PFSK-1 (cell line): ENCODE results near the gene GABBR2.

Experiments
- SIN3A ChIP-seq: IDR thresholded peaks from 2 replicates; pipeline ENCODE4 v1.6.1; 2012; ENCODE audit warnings: mild to moderate bottlenecking, low read length, moderate library complexity, borderline replicate concordance; ENCODE audit not compliant: insufficient read depth
- TF ChIP-seq, protein P1 (sequence below), 2 experiments: IDR thresholded peaks; 2 replicates each; pipeline versions ENCODE4 v1.6.1 to v1.8.0; 2011 to 2012; ENCODE audit warnings: low read depth in 2 of 2, low read length in 2 of 2, control low read depth in 1 of 2, inconsistent platforms in 1 of 2, mild to moderate bottlenecking in 1 of 2, moderate library complexity in 1 of 2; ENCODE audit not compliant: insufficient read depth in 1 of 2

DNA sequence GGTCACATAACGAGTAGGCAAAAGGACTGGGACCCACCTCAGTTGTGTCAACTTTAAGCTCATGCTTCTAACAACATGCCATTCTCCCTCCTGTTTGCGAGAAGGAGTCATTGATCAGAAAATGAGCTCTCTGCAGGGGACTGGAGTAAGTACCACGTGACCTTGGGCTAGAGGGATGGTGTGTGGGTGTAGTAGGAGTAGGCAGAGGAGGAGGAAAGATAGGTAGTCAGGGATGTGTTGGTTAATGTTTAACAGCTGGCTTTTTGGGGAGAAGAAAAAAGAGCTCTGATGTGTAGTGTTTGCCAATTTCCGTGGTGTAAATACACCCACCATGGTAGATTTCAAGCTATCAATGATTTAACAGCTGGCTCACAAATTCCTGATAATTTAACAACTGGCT, 293.0 kb downstream of the GABBR2 start:
- TF ChIP-seq, protein P1, sequence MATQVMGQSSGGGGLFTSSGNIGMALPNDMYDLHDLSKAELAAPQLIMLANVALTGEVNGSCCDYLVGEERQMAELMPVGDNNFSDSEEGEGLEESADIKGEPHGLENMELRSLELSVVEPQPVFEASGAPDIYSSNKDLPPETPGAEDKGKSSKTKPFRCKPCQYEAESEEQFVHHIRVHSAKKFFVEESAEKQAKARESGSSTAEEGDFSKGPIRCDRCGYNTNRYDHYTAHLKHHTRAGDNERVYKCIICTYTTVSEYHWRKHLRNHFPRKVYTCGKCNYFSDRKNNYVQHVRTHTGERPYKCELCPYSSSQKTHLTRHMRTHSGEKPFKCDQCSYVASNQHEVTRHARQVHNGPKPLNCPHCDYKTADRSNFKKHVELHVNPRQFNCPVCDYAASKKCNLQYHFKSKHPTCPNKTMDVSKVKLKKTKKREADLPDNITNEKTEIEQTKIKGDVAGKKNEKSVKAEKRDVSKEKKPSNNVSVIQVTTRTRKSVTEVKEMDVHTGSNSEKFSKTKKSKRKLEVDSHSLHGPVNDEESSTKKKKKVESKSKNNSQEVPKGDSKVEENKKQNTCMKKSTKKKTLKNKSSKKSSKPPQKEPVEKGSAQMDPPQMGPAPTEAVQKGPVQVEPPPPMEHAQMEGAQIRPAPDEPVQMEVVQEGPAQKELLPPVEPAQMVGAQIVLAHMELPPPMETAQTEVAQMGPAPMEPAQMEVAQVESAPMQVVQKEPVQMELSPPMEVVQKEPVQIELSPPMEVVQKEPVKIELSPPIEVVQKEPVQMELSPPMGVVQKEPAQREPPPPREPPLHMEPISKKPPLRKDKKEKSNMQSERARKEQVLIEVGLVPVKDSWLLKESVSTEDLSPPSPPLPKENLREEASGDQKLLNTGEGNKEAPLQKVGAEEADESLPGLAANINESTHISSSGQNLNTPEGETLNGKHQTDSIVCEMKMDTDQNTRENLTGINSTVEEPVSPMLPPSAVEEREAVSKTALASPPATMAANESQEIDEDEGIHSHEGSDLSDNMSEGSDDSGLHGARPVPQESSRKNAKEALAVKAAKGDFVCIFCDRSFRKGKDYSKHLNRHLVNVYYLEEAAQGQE (IDR thresholded peaks at IDR 0.05; ENCODE audit: insufficient read depth in 1 of 2, low read depth in 2 of 2, low read length in 2 of 2) = no peak
- no peak for TF ChIP-seq SIN3A
